GM12878 (cell line): ENCODE results near the gene HOOK2. TPM values are rescaled to one million over a fixed set of nuclear protein-coding genes. Genes with fewer than 3 reads are reported as not detected.

Source experiments
- EGR1 ChIP-seq, 2 experiments: IDR thresholded peaks; 1 replicate in 1 of 2; 2 replicates in 1 of 2; pipeline ENCODE4 v1.6.1; 2011 to 2012; ENCODE audit warnings: low read depth in 2 of 2, low read length in 2 of 2, borderline replicate concordance in 1 of 2, mild to moderate bottlenecking in 1 of 2, moderate library complexity in 1 of 2
- MLLT1 ChIP-seq: fragments of 450-650 bp; IDR thresholded peaks from 2 replicates; pipeline ENCODE4 v1.6.1; 2016; ENCODE audit warnings: mild to moderate bottlenecking
- POLR2A ChIP-seq: IDR thresholded peaks from 2 replicates; pipeline ENCODE4 v1.6.1; 2011; ENCODE audit warnings: low read depth, mild to moderate bottlenecking, low read length
- REST ChIP-seq: IDR thresholded peaks from 2 replicates; pipeline ENCODE4 v1.6.1; 2012; ENCODE audit warnings: mild to moderate bottlenecking, low read depth, low read length
- ZNF384 ChIP-seq: IDR thresholded peaks from 2 replicates; pipeline ENCODE4 v1.6.1; 2012; ENCODE audit warnings: low read depth, mild to moderate bottlenecking, low read length, improper control_type of control experiment, borderline replicate concordance
- polyA plus RNA-seq, 11 experiments: library from polyadenylated mRNA; depleted of rRNA in 4 of 11; unstranded in 6 of 11; stranded (reverse) in 5 of 11; fragments of >200 nt; fragmentation: Nextera tagmentation in 4 of 11; fragmentation: Illumina TruSeq in 1 of 11; extraction: Ambion mirVana in 4 of 11; extraction: Trizol in 1 of 11; gene quantifications; 1 replicate in 1 of 11; 2 replicates in 10 of 11; pipeline versions ENCODE4 v1.2.1 to v1.2.3, GENCODE V29; 2011 to 2016; ENCODE audit warnings: inconsistent platforms in 2 of 11, missing spikeins in 2 of 11, low read depth in 1 of 11
- total RNA-seq, 4 experiments: library from RNA; depleted of rRNA in 3 of 4; stranded (reverse); fragments of >200 nt in 3 of 4; fragmentation: Illumina TruSeq in 1 of 4; extraction: Trizol in 1 of 4; gene quantifications; 2 replicates each; pipeline versions ENCODE4 v1.2.1 to v1.2.3, GENCODE V29; 2013 to 2021
- TF ChIP-seq, protein P1 (sequence below): IDR thresholded peaks from 2 replicates; pipeline ENCODE4 v1.6.1; 2011; ENCODE audit warnings: borderline replicate concordance, low read depth, mild to moderate bottlenecking, moderate library complexity, low read length; ENCODE audit not compliant: insufficient read depth, poor library complexity, severe bottlenecking
- TF ChIP-seq, protein P2 (sequence below): IDR thresholded peaks from 2 replicates; pipeline ENCODE4 v1.6.1; 2012; ENCODE audit warnings: low read depth, low read length, improper control_type of control experiment
- TF ChIP-seq, protein P3 (sequence below): fragments of 450-650 bp; IDR thresholded peaks from 2 replicates; pipeline ENCODE4 v1.6.1; 2016; ENCODE audit warnings: mild to moderate bottlenecking
- TF ChIP-seq, protein P4 (sequence below): fragments of 450-650 bp; IDR thresholded peaks from 2 replicates; pipeline ENCODE4 v1.6.1; 2017; ENCODE audit warnings: mild to moderate bottlenecking

Gene HOOK2
- total and polyA plus RNA-seq, 10 of the 15 experiments (the other 5 are each of a cell fraction or from before 2014, with no cell fraction given), result 1.5 to 9.6 (median 6.2) TPM

- TF ChIP-seq REST (no peak), ZNF384 (no peak), EGR1 (IDR thresholded peaks at IDR 0.05; ENCODE audit: borderline replicate concordance in 1 of 2, low read depth in 2 of 2, low read length in 2 of 2) (no peak), MLLT1 (peak; percentile 89), POLR2A (0 out of 2 replicates have a peak, but pooled peaks have one; percentile 23)
- TF ChIP-seq, protein P1, sequence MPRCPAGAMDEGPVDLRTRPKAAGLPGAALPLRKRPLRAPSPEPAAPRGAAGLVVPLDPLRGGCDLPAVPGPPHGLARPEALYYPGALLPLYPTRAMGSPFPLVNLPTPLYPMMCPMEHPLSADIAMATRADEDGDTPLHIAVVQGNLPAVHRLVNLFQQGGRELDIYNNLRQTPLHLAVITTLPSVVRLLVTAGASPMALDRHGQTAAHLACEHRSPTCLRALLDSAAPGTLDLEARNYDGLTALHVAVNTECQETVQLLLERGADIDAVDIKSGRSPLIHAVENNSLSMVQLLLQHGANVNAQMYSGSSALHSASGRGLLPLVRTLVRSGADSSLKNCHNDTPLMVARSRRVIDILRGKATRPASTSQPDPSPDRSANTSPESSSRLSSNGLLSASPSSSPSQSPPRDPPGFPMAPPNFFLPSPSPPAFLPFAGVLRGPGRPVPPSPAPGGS, result no peak
- TF ChIP-seq, protein P2, sequence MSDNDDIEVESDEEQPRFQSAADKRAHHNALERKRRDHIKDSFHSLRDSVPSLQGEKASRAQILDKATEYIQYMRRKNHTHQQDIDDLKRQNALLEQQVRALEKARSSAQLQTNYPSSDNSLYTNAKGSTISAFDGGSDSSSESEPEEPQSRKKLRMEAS, result 0 out of 2 replicates have a peak, but pooled peaks have one; percentile 45
- TF ChIP-seq, protein P3, sequence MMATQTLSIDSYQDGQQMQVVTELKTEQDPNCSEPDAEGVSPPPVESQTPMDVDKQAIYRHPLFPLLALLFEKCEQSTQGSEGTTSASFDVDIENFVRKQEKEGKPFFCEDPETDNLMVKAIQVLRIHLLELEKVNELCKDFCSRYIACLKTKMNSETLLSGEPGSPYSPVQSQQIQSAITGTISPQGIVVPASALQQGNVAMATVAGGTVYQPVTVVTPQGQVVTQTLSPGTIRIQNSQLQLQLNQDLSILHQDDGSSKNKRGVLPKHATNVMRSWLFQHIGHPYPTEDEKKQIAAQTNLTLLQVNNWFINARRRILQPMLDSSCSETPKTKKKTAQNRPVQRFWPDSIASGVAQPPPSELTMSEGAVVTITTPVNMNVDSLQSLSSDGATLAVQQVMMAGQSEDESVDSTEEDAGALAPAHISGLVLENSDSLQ, result peak; percentile 24; the same call in 1 of the 2 replicates
- TF ChIP-seq, protein P4, sequence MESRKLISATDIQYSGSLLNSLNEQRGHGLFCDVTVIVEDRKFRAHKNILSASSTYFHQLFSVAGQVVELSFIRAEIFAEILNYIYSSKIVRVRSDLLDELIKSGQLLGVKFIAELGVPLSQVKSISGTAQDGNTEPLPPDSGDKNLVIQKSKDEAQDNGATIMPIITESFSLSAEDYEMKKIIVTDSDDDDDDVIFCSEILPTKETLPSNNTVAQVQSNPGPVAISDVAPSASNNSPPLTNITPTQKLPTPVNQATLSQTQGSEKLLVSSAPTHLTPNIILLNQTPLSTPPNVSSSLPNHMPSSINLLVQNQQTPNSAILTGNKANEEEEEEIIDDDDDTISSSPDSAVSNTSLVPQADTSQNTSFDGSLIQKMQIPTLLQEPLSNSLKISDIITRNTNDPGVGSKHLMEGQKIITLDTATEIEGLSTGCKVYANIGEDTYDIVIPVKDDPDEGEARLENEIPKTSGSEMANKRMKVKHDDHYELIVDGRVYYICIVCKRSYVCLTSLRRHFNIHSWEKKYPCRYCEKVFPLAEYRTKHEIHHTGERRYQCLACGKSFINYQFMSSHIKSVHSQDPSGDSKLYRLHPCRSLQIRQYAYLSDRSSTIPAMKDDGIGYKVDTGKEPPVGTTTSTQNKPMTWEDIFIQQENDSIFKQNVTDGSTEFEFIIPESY, result 0 out of 2 replicates have a peak, but pooled peaks have one; percentile 16
These were observed 9.1 kb upstream of the HOOK2 start (continued) for GRCh38 chr19:12784394-12784870.
